HG03196 (cell line): ENCODE results near the gene OXNAD1.

Experiments used
- ATAC-seq: cut with Tn5 transposase; IDR thresholded peaks from one replicate; pipeline ENCODE4 v1.9.1; 2021; ENCODE audit not compliant: unreplicated experiment

Gene OXNAD1

DNA sequence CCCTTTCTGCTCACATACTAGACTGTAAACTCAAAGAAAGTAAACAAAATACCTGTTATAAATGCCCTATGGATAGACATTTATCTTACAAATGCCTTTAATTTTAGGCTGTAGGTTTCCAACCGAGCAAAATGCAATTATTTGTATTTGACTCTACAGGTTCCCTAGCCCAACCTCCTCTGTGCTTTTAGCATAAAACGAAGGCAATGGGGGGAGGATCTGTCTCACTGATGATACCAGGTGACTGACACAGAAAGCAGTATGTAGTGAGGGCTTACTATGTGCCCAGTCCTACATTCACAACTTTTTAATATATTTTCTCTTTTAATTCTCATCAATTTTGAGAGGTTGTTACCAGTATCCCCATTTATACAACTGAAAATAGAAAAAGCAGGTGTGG is 87.4 kb downstream of the OXNAD1 start:
- ATAC-seq, result no peak

DNA sequence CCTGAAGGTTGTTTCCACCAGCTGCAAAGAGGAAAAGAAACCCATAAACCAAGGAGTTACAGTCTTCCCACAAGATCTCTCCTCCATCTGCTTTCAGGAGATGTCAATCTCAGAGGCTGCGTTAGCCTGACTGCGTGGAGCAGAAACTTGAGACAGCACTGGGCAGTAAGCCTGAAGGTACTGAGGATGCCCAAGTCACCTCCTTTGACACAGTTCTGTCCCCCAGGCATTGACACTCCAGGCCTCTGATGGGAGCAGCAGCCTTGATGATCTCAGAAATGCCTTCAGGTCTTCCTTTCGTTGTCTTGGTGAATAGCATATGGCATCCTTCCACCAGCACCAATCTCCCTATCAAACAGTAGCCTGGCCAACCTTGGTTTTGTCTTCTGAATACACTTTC is 89.3 kb downstream of the OXNAD1 start:
- ATAC-seq, result no peak
